Panc1 (cell line): Measurements from ENCODE around the gene NBPF1. TPM values are rescaled to one million over a fixed set of nuclear protein-coding genes. Genes with fewer than 3 reads are reported as not detected.
"Not testable (repeated sequence)": the region's sequence is repeated elsewhere in the genome, so short reads cannot be mapped to it uniquely, and the experiment has no call there.

Source experiments
- ATAC-seq: fragments of 200-7000 bp; cut with Tn5 transposase; 2 replicates; pipeline ENCODE4 v1.9.1; 2020; ENCODE audit warnings: mild to moderate bottlenecking, moderate library complexity
- BruUV-seq: library from RNA; stranded (reverse); fragments of 400-500 nt; replicated peaks from 2 replicates; lab custom pipeline; 2021; lab: Mats Ljungman, UMichigan
- CTCF ChIA-PET: fragments of 300-600 bp; sonication (Branson Sonifier 250); formaldehyde crosslinking; loops from one replicate; lab custom pipeline; 2022; ENCODE audit warnings: antibody characterized with exemption; lab: Charles Lee
- POLR2A ChIA-PET: fragments of 300-600 bp; sonication (Branson Sonifier 250); formaldehyde crosslinking; loops from one replicate; lab custom pipeline; 2022; ENCODE audit warnings: antibody characterized with exemption; lab: Charles Lee
- DNase-seq: peaks from one replicate; pipeline ENCODE4 v3.0.0-alpha.2; 2010; ENCODE audit warnings: low read depth, low spot score
- H3K27ac ChIP-seq: 2 replicates; pipeline ENCODE4 v1.5.1; 2011; ENCODE audit warnings: mild to moderate bottlenecking, low read length, inconsistent platforms
- H3K27me3 ChIP-seq: fragments of 200-500 bp; sonication (Bioruptor generic); 2 replicates; pipeline ENCODE4 v1.6.0; 2014; ENCODE audit warnings: low read length, inconsistent platforms; ENCODE audit not compliant: control insufficient read depth, insufficient read depth
- H3K36me3 ChIP-seq: fragments of 200-500 bp; sonication (Bioruptor generic); 2 replicates; pipeline ENCODE4 v1.5.1; 2014; ENCODE audit warnings: inconsistent platforms, mild to moderate bottlenecking, low read length, moderate library complexity; ENCODE audit not compliant: control insufficient read depth, insufficient read depth
- H3K4me1 ChIP-seq: 2 replicates; pipeline ENCODE4 v1.5.1; 2011; ENCODE audit warnings: inconsistent platforms, mild to moderate bottlenecking, low read length, moderate library complexity; ENCODE audit not compliant: control insufficient read depth, insufficient read depth
- H3K4me3 ChIP-seq, 2 experiments: 2 replicates each; pipeline ENCODE4 v1.5.1; 2011 to 2012; ENCODE audit warnings: low read depth in 2 of 2, low read length in 2 of 2, mild to moderate bottlenecking in 2 of 2, inconsistent platforms in 1 of 2, moderate library complexity in 1 of 2
- H3K9me3 ChIP-seq: fragments of 200-500 bp; sonication (Bioruptor generic); 2 replicates; pipeline ENCODE4 v1.5.1; 2014; ENCODE audit warnings: low read depth, mild to moderate bottlenecking, inconsistent platforms, low read length, moderate library complexity; ENCODE audit not compliant: control insufficient read depth, insufficient read depth
- POLR2AphosphoS5 ChIP-seq: IDR thresholded peaks from 2 replicates; pipeline ENCODE4 v1.6.1; 2012; ENCODE audit warnings: mild to moderate bottlenecking, low read depth, low read length, moderate library complexity
- SIN3A ChIP-seq: IDR thresholded peaks from 2 replicates; pipeline ENCODE4 v1.6.1; 2012; ENCODE audit warnings: low read depth, mild to moderate bottlenecking, low read length, moderate library complexity, borderline replicate concordance; ENCODE audit not compliant: insufficient read depth
- TCF7L2 ChIP-seq: IDR thresholded peaks from 2 replicates; pipeline ENCODE4 v1.6.1; 2011; ENCODE audit warnings: mild to moderate bottlenecking, low read depth, low read length, inconsistent platforms
- in situ Hi-C: cut with HindIII; loops from 2 replicates; pipeline ENCODE4 v1.10.0; 2016; ENCODE audit warnings: low sequenced_read_pairs, low pct_unique_long_range_greater_than_20kb
- intact Hi-C: fragments of 100-400 bp; cut with micrococcal nuclease; formaldehyde crosslinking; loops from one replicate; pipeline ENCODE4 v1.10.0; 2022; ENCODE audit not compliant: unreplicated experiment
- total RNA-seq: library from RNA; stranded (reverse); gene quantifications from one replicate; pipeline ENCODE4 v1.2.1, GENCODE V29; 2021; ENCODE audit not compliant: unreplicated experiment
- TF ChIP-seq, protein P1 (sequence below), 2 experiments: IDR thresholded peaks; 2 replicates each; pipeline ENCODE4 v1.6.1; 2011 to 2012; ENCODE audit warnings: low read depth in 2 of 2, control low read depth in 1 of 2, low read length in 1 of 2, mild to moderate bottlenecking in 1 of 2, moderate library complexity in 1 of 2; ENCODE audit not compliant: insufficient read depth in 1 of 2
- TF ChIP-seq, protein P2 (sequence below): fragments of 450-650 bp; IDR thresholded peaks from 2 replicates; pipeline ENCODE4 v1.5.1; 2017; ENCODE audit warnings: mild to moderate bottlenecking

The NBPF1 gene
- total RNA-seq, 1 experiment from 2014 or later: 73.2 TPM

DNA sequence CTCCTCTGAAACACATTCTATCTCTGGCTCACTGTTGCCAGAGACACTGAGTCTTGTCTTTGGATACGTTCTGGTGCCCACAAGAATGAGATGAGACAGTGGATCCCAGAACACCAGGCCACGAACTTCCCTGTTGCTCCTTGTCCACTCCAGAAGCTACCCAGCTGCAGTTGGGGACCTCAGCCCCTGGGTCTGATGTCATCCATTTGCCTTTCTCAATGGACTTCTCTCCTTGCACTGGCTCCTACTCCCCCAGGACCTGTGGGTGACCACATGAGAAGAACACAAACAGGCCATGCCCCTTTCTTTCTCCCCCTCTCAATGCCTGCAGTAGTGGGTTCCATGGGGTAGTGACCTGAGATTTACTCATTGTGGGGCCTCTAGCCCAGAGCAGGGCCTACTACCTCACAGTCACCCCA, 5.9 kb downstream of the NBPF1 start:
- Histone ChIP-seq H3K9me3 (no peaks in the 10 kb centered on the region), H3K27ac (no peak overlapping the region), H3K4me3 (no peak overlapping the region), H3K4me1 (peaks cover 3% of the 10 kb centered on the region), H3K27me3 (no peaks in the 10 kb centered on the region), H3K36me3 (peaks cover 21% of the 10 kb centered on the region)
- TF ChIP-seq, protein P1, sequence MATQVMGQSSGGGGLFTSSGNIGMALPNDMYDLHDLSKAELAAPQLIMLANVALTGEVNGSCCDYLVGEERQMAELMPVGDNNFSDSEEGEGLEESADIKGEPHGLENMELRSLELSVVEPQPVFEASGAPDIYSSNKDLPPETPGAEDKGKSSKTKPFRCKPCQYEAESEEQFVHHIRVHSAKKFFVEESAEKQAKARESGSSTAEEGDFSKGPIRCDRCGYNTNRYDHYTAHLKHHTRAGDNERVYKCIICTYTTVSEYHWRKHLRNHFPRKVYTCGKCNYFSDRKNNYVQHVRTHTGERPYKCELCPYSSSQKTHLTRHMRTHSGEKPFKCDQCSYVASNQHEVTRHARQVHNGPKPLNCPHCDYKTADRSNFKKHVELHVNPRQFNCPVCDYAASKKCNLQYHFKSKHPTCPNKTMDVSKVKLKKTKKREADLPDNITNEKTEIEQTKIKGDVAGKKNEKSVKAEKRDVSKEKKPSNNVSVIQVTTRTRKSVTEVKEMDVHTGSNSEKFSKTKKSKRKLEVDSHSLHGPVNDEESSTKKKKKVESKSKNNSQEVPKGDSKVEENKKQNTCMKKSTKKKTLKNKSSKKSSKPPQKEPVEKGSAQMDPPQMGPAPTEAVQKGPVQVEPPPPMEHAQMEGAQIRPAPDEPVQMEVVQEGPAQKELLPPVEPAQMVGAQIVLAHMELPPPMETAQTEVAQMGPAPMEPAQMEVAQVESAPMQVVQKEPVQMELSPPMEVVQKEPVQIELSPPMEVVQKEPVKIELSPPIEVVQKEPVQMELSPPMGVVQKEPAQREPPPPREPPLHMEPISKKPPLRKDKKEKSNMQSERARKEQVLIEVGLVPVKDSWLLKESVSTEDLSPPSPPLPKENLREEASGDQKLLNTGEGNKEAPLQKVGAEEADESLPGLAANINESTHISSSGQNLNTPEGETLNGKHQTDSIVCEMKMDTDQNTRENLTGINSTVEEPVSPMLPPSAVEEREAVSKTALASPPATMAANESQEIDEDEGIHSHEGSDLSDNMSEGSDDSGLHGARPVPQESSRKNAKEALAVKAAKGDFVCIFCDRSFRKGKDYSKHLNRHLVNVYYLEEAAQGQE (IDR thresholded peaks at IDR 0.05; ENCODE audit: insufficient read depth in 1 of 2, low read depth in 2 of 2, low read length in 1 of 2): no peak
- TF ChIP-seq SIN3A (no peak), TCF7L2 (no peak), POLR2AphosphoS5 (no peak)
- TF ChIP-seq, protein P2, sequence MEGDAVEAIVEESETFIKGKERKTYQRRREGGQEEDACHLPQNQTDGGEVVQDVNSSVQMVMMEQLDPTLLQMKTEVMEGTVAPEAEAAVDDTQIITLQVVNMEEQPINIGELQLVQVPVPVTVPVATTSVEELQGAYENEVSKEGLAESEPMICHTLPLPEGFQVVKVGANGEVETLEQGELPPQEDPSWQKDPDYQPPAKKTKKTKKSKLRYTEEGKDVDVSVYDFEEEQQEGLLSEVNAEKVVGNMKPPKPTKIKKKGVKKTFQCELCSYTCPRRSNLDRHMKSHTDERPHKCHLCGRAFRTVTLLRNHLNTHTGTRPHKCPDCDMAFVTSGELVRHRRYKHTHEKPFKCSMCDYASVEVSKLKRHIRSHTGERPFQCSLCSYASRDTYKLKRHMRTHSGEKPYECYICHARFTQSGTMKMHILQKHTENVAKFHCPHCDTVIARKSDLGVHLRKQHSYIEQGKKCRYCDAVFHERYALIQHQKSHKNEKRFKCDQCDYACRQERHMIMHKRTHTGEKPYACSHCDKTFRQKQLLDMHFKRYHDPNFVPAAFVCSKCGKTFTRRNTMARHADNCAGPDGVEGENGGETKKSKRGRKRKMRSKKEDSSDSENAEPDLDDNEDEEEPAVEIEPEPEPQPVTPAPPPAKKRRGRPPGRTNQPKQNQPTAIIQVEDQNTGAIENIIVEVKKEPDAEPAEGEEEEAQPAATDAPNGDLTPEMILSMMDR: no peak
- ATAC-seq (no peak), DNase-seq (no peak)
- POLR2A ChIA-PET: no interaction called here
- in situ Hi-C loops (no loop called here), intact Hi-C loops (no loop called here)
- no TSS peak for BruUV-seq
- CTCF ChIA-PET: no interaction called here

DNA sequence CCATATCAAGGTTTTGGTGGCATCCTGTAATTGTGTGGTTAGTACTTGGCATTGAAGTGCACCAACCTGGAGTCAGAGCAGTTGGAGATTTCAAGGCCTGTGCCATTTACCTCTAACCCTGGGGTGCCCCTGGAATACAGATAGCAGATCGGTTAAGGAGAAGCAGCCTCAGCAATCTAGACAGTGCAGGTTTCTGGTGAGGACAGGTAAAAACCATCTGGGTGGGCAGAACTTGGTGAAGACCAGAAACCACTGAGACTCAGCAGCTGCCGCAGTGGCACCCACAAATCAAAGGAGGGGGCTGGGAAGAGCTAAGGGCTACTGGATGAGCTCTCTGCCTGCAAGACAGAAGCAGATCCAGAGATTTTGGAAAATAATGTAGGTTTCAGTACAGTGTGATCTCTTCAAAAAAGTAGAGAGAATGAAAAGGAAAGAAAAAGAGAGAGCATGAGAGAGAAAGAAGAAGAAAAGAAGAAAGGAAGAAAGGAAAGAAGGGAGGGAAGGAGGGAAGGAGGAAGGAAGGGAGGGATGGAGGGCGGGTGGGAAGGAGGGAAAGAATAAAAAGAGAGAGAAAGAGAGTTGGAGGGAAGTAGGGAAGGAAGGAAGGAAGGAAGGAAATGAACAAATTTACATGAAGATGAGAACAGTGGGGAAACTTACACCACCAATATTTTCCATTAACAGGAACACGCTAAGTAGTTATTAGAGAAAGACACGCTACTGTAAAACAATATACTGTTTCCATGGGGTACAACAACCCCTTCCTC, 6.5 kb downstream of the NBPF1 start:
- H3K27me3 ChIP-seq, ATAC-seq, H3K4me1 ChIP-seq, CTCF ChIA-PET, intact Hi-C loops, H3K27ac ChIP-seq, DNase-seq, H3K9me3 ChIP-seq, H3K4me3 ChIP-seq, in situ Hi-C loops: not testable (repeated sequence)
- POLR2A ChIA-PET: interaction anchor here (0.6 kb wide), 1 partner anchor 75 kb away, joined by 3 read pairs; no protein-coding TSS in a partner anchor
- BruUV-seq: TSS peak; percentile 24
- H3K36me3 ChIP-seq: peaks cover 21% of the 10 kb centered on the region
